Breast epithelium (tissue), 3 donors: ENCODE data around the gene RAB9A.

Experiments
- CTCF ChIP-seq, 3 donors: fragments of 450-650 bp; IDR thresholded peaks; one replicate each; pipeline ENCODE4 v1.5.1; 2016 to 2017; ENCODE audit warnings: antibody characterized with exemption in 3 of 3, mild to moderate bottlenecking in 3 of 3, moderate library complexity in 3 of 3
- POLR2A ChIP-seq: fragments of 450-650 bp; IDR thresholded peaks from one replicate; pipeline ENCODE4 v1.6.1; 2016; ENCODE audit warnings: antibody characterized with exemption, mild to moderate bottlenecking, moderate library complexity
- POLR2AphosphoS5 ChIP-seq, 3 donors: sonication (generic); formaldehyde crosslinking; IDR thresholded peaks; one replicate each; pipeline ENCODE4 v1.6.1; 2017; ENCODE audit warnings: antibody characterized with exemption in 3 of 3

- TF ChIP-seq CTCF (IDR thresholded peaks at IDR 0.05), result no peak
- TF ChIP-seq POLR2A, result no peak
- TF ChIP-seq POLR2AphosphoS5 (IDR thresholded peaks at IDR 0.05), result no peak
Observed at GRCh38 chrX:13717700-13718472, 29.0 kb downstream of the RAB9A start.
